CD8-positive, alpha-beta memory T cell (primary cell): Measurements from ENCODE around the gene SPPL3. TPM values are rescaled to one million over a fixed set of nuclear protein-coding genes. Genes with fewer than 3 reads are reported as not detected.
"Not testable (repeated sequence)": the region's sequence is repeated elsewhere in the genome, so short reads cannot be mapped to it uniquely, and the experiment has no call there.

Source experiments
- CTCF ChIA-PET: fragments of 350-600 bp; sonication (Branson Sonifier 250); formaldehyde crosslinking; loops from one replicate; lab custom pipeline; 2021; ENCODE audit warnings: antibody characterized with exemption; lab: Charles Lee
- POLR2A ChIA-PET: fragments of 350-600 bp; sonication (Branson Sonifier 250); formaldehyde crosslinking; loops from one replicate; lab custom pipeline; 2021; ENCODE audit warnings: antibody characterized with exemption; lab: Charles Lee
- DNase-seq, 5 donors: peaks; one replicate each; pipeline versions ENCODE4 v3.0.0 to v3.0.0-alpha.2; 2020 to 2022; ENCODE audit warnings: mixed read lengths in 1 of 5
- H3K27ac ChIP-seq: one replicate; pipeline ENCODE4 v1.7.0; 2013; ENCODE audit warnings: low read depth, mild to moderate bottlenecking, low read length, moderate library complexity
- H3K27me3 ChIP-seq: 2 replicates; pipeline ENCODE4 v1.7.0; 2013; ENCODE audit warnings: low read length, mild to moderate bottlenecking; ENCODE audit not compliant: insufficient read depth, poor library complexity, severe bottlenecking
- H3K36me3 ChIP-seq: 2 replicates; pipeline ENCODE4 v1.7.0; 2013; ENCODE audit warnings: mild to moderate bottlenecking, low read length, moderate library complexity; ENCODE audit not compliant: insufficient read depth
- H3K4me1 ChIP-seq: 2 replicates; pipeline ENCODE4 v1.7.0; 2013; ENCODE audit warnings: mild to moderate bottlenecking, low read length, moderate library complexity; ENCODE audit not compliant: insufficient read depth
- H3K4me3 ChIP-seq: 2 replicates; pipeline ENCODE4 v1.7.0; 2013; ENCODE audit warnings: mild to moderate bottlenecking, low read length
- H3K9me3 ChIP-seq: 2 replicates; pipeline ENCODE4 v1.7.0; 2013; ENCODE audit warnings: mild to moderate bottlenecking, low read length
- H3K27ac Mint-ChIP-seq, 8 donors: one replicate each; pipeline ENCODE4 v1.8.0; 2020 to 2021; ENCODE audit warnings: mixed read lengths in 8 of 8, mild to moderate bottlenecking in 6 of 8, inconsistent platforms in 3 of 8, moderate library complexity in 3 of 8
- H3K27me3 Mint-ChIP-seq, 2 donors: one replicate each; pipeline ENCODE4 v1.8.0; 2020 to 2021; ENCODE audit warnings: mixed read lengths in 2 of 2, mild to moderate bottlenecking in 1 of 2, moderate library complexity in 1 of 2
- H3K36me3 Mint-ChIP-seq, 3 donors: one replicate each; pipeline ENCODE4 v1.8.0; 2020 to 2021; ENCODE audit warnings: mixed read lengths in 3 of 3, inconsistent platforms in 1 of 3, mild to moderate bottlenecking in 1 of 3
- H3K4me1 Mint-ChIP-seq, 3 donors: one replicate each; pipeline ENCODE4 v1.8.0; 2020 to 2021; ENCODE audit warnings: mixed read lengths in 3 of 3, inconsistent platforms in 1 of 3, mild to moderate bottlenecking in 1 of 3
- H3K4me3 Mint-ChIP-seq, 7 donors: one replicate each; pipeline ENCODE4 v1.8.0; 2020 to 2021; ENCODE audit warnings: mixed read lengths in 7 of 7, mild to moderate bottlenecking in 6 of 7, moderate library complexity in 4 of 7, inconsistent platforms in 2 of 7
- H3K9me3 Mint-ChIP-seq, 5 donors: one replicate each; pipeline ENCODE4 v1.8.0; 2020 to 2022; ENCODE audit warnings: mixed read lengths in 5 of 5, mild to moderate bottlenecking in 3 of 5, moderate library complexity in 2 of 5, inconsistent platforms in 1 of 5
- polyA plus RNA-seq: library from polyadenylated mRNA; unstranded; fragments of 300-500 nt; fragmentation: Illumina TruSeq; gene quantifications from one replicate; pipeline ENCODE4 v1.2.3, GENCODE V29; 2021
- total RNA-seq, 2 experiments: library from RNA; stranded (reverse); gene quantifications; one replicate each; pipeline ENCODE4 v1.2.3, GENCODE V29; 2021

The SPPL3 gene
- total and polyA plus RNA-seq, 3 experiments from 2014 or later: 33.1 to 35.6 (median 34.9) TPM

GRCh38 chr12:120734210-120734609, 169.9 kb downstream of the SPPL3 start:
- peaks cover 0 to 2% (median 0%) of the 10 kb centered on the region in 3 donors for H3K4me1 Mint-ChIP-seq
- H3K27ac Mint-ChIP-seq: peak overlapping the region in 1 of 8 donors; percentile 75
- H3K36me3 Mint-ChIP-seq: peaks cover 9 to 36% (median 15%) of the 10 kb centered on the region in 3 donors
- no peaks in the 10 kb centered on the region for H3K9me3 Mint-ChIP-seq
- H3K9me3 ChIP-seq: no peaks in the 10 kb centered on the region
- no peaks in the 10 kb centered on the region for H3K27me3 ChIP-seq
- no peak overlapping the region for H3K4me3 ChIP-seq
- no peak for DNase-seq
- no peak overlapping the region for H3K4me3 Mint-ChIP-seq
- POLR2A ChIA-PET: no interaction called here
- H3K36me3 ChIP-seq: no peaks in the 10 kb centered on the region
- CTCF ChIA-PET: no interaction called here
- no peaks in the 10 kb centered on the region for H3K27me3 Mint-ChIP-seq
- H3K4me1 ChIP-seq: no peaks in the 10 kb centered on the region
- H3K27ac ChIP-seq: no peak overlapping the region

- H3K27me3 ChIP-seq: no peaks in the 10 kb centered on the region
- no peak overlapping the region for H3K4me3 ChIP-seq
- H3K27me3 Mint-ChIP-seq: no peaks in the 10 kb centered on the region
- H3K27ac ChIP-seq: no peak overlapping the region
- DNase-seq: no peak
- H3K27ac Mint-ChIP-seq: peak overlapping the region in 1 of 8 donors; percentile 19
- no peaks in the 10 kb centered on the region for H3K9me3 Mint-ChIP-seq
- H3K9me3 ChIP-seq: no peaks in the 10 kb centered on the region
- ChIA-PET CTCF (no interaction called here), POLR2A (no interaction called here)
- peaks cover 0 to 4% (median 0%) of the 10 kb centered on the region in 3 donors for H3K4me1 Mint-ChIP-seq
- peaks cover 9 to 36% (median 15%) of the 10 kb centered on the region in 3 donors for H3K36me3 Mint-ChIP-seq
- H3K4me1 ChIP-seq: no peaks in the 10 kb centered on the region
- H3K36me3 ChIP-seq: no peaks in the 10 kb centered on the region
- no peak overlapping the region for H3K4me3 Mint-ChIP-seq
Observed at GRCh38 chr12:120733574-120733973, 170.6 kb downstream of the SPPL3 start.

- H3K27me3 Mint-ChIP-seq, H3K4me3 ChIP-seq, H3K27ac Mint-ChIP-seq, H3K4me1 Mint-ChIP-seq, POLR2A ChIA-PET, H3K36me3 ChIP-seq, H3K4me3 Mint-ChIP-seq, DNase-seq, CTCF ChIA-PET, H3K9me3 Mint-ChIP-seq, H3K4me1 ChIP-seq, H3K27ac ChIP-seq, H3K27me3 ChIP-seq, H3K9me3 ChIP-seq: not testable (repeated sequence)
- H3K36me3 Mint-ChIP-seq: peaks cover 12 to 38% (median 17%) of the 10 kb centered on the region in 3 donors
Observed at GRCh38 chr12:120732198-120732597, 172.0 kb downstream of the SPPL3 start.

GRCh38 chr12:120726961-120727360, 177.2 kb downstream of the SPPL3 start:
- Histone ChIP-seq H3K36me3 (no peaks in the 10 kb centered on the region), H3K4me1 (peaks cover 16% of the 10 kb centered on the region), H3K27ac (no peak overlapping the region), H3K9me3 (no peaks in the 10 kb centered on the region), H3K27me3 (no peaks in the 10 kb centered on the region), H3K4me3 (no peak overlapping the region)
- peaks cover 13 to 42% (median 14%) of the 10 kb centered on the region in 3 donors for H3K36me3 Mint-ChIP-seq
- H3K9me3 Mint-ChIP-seq: no peaks in the 10 kb centered on the region
- ChIA-PET CTCF (no interaction called here), POLR2A (no interaction called here)
- DNase-seq: no peak
- peak overlapping the region in 6 of 7 donors; percentile 81 to 92 (median 88) for H3K4me3 Mint-ChIP-seq
- H3K4me1 Mint-ChIP-seq: peaks cover 20 to 27% (median 24%) of the 10 kb centered on the region in 3 donors
- H3K27me3 Mint-ChIP-seq: no peaks in the 10 kb centered on the region
- peak overlapping the region in 1 of 8 donors; percentile 83 for H3K27ac Mint-ChIP-seq

GRCh38 chr12:120726510-120726793, 177.7 kb downstream of the SPPL3 start:
- Mint-ChIP-seq H3K36me3 (peaks cover 13 to 45% (median 16%) of the 10 kb centered on the region in 3 donors), H3K27ac (peak overlapping the region in 7 of 8 donors; percentile 45 to 91 (median 83)), H3K4me3 (peak overlapping the region; percentile 81 to 92 (median 88)), H3K9me3 (no peaks in the 10 kb centered on the region), H3K27me3 (no peaks in the 10 kb centered on the region), H3K4me1 (peaks cover 20 to 27% (median 24%) of the 10 kb centered on the region in 3 donors)
- ChIA-PET CTCF (no interaction called here), POLR2A (no interaction called here)
- DNase-seq: no peak
- no peaks in the 10 kb centered on the region for H3K9me3 ChIP-seq
- H3K36me3 ChIP-seq: no peaks in the 10 kb centered on the region
- H3K4me1 ChIP-seq: peaks cover 16% of the 10 kb centered on the region
- no peak overlapping the region for H3K27ac ChIP-seq
- H3K4me3 ChIP-seq: peak overlapping the region; percentile 76
- no peaks in the 10 kb centered on the region for H3K27me3 ChIP-seq

- peak; percentile 84 to 90 (median 89) for DNase-seq
- Histone ChIP-seq H3K4me3 (peak within 1 kb of the TSS; percentile 76), H3K9me3 (no peaks in the 10 kb centered on the region), H3K36me3 (no peaks in the 10 kb centered on the region), H3K27me3 (no peaks in the 10 kb centered on the region), H3K4me1 (peaks cover 16% of the 10 kb centered on the region), H3K27ac (peak within 1 kb of the TSS; percentile 52)
- peaks cover 16 to 50% (median 19%) of the 10 kb centered on the region in 3 donors for H3K36me3 Mint-ChIP-seq
- H3K27ac Mint-ChIP-seq: peak within 1 kb of the TSS in 7 of 8 donors; percentile 45 to 91 (median 84)
- CTCF ChIA-PET: interaction anchor here (1.0 kb wide), 1 partner anchor 79 kb away, joined by 3 read pairs; no protein-coding TSS in a partner anchor
- no peaks in the 10 kb centered on the region for H3K9me3 Mint-ChIP-seq
- no peaks in the 10 kb centered on the region for H3K27me3 Mint-ChIP-seq
- H3K4me1 Mint-ChIP-seq: peaks cover 20 to 27% (median 24%) of the 10 kb centered on the region in 3 donors
- H3K4me3 Mint-ChIP-seq: peak within 1 kb of the TSS; percentile 81 to 92 (median 88)
- POLR2A ChIA-PET: interaction anchor here (0.6 kb wide), 1 partner anchor 1150 kb away, joined by 5 read pairs; no protein-coding TSS in a partner anchor
Observed at GRCh38 chr12:120725659-120726509, 178.3 kb downstream of the SPPL3 start, which contains the start of gene ACADS. TSS of gene ACADS (plus strand) at chr12:120725826. CDS start at chr12:120725886, 60 bp downstream.

GRCh38 chr12:120725151-120725658, 179.0 kb downstream of the SPPL3 start:
- Mint-ChIP-seq H3K4me1 (peaks cover 20 to 27% (median 24%) of the 10 kb centered on the region in 3 donors), H3K27ac (peak overlapping the region in 5 of 8 donors; percentile 27 to 86 (median 77)), H3K27me3 (no peaks in the 10 kb centered on the region), H3K36me3 (peaks cover 14 to 50% (median 17%) of the 10 kb centered on the region in 3 donors), H3K4me3 (peak overlapping the region; percentile 81 to 92 (median 88)), H3K9me3 (no peaks in the 10 kb centered on the region)
- Histone ChIP-seq H3K9me3 (no peaks in the 10 kb centered on the region), H3K27me3 (no peaks in the 10 kb centered on the region), H3K27ac (peak overlapping the region; percentile 20), H3K4me3 (peak overlapping the region; percentile 76), H3K36me3 (peaks cover 6% of the 10 kb centered on the region), H3K4me1 (peaks cover 16% of the 10 kb centered on the region)
- ChIA-PET CTCF (interaction anchor here (1.0 kb wide), 1 partner anchor 78 kb away, joined by 3 read pairs; no protein-coding TSS in a partner anchor), POLR2A (interaction anchor here (0.6 kb wide), 1 partner anchor 1150 kb away, joined by 5 read pairs; no protein-coding TSS in a partner anchor)
- DNase-seq: no peak
